GM12874 (cell line): ENCODE data around the gene RUFY2.

Source experiments
- CTCF ChIP-seq: IDR thresholded peaks from 2 replicates; pipeline ENCODE4 v1.5.1; 2011; ENCODE audit warnings: low read depth, mild to moderate bottlenecking, control low read depth, low read length, moderate library complexity; ENCODE audit not compliant: insufficient read depth

The RUFY2 gene

GRCh38 chr10:68362590-68362989 is 44.5 kb downstream of the RUFY2 start:
- no peak for TF ChIP-seq CTCF

- no peak for TF ChIP-seq CTCF
Observed at GRCh38 chr10:68359189-68359588, 47.9 kb downstream of the RUFY2 start.

- no peak for TF ChIP-seq CTCF
Observed at GRCh38 chr10:68353537-68353936, 53.5 kb downstream of the RUFY2 start.

GRCh38 chr10:68348265-68348741 is 58.8 kb downstream of the RUFY2 start:
- TF ChIP-seq CTCF, result peak; percentile 85

GRCh38 chr10:68346774-68347173 is 60.3 kb downstream of the RUFY2 start:
- TF ChIP-seq CTCF, result no peak

GRCh38 chr10:68345621-68346020 is 61.5 kb downstream of the RUFY2 start:
- TF ChIP-seq CTCF, result no peak

- no peak for TF ChIP-seq CTCF
Observed at GRCh38 chr10:68342909-68343516, 64.1 kb downstream of the RUFY2 start.
